22Rv1 (cell line): ENCODE measurements around the gene PGGT1B.

ENCODE experiments used
- H3K27ac ChIP-seq: fragments of 450-650 bp; 2 replicates; pipeline ENCODE4 v1.5.1; 2017
- ZFX ChIP-seq: fragments of 450-650 bp; IDR thresholded peaks from 2 replicates; pipeline ENCODE4 v1.6.1; 2017; ENCODE audit warnings: antibody characterized with exemption, borderline replicate concordance
- TF ChIP-seq, protein P1 (sequence below): fragments of 450-650 bp; IDR thresholded peaks from 2 replicates; pipeline ENCODE4 v1.5.1; 2017; ENCODE audit warnings: mild to moderate bottlenecking

PGGT1B gene

DNA sequence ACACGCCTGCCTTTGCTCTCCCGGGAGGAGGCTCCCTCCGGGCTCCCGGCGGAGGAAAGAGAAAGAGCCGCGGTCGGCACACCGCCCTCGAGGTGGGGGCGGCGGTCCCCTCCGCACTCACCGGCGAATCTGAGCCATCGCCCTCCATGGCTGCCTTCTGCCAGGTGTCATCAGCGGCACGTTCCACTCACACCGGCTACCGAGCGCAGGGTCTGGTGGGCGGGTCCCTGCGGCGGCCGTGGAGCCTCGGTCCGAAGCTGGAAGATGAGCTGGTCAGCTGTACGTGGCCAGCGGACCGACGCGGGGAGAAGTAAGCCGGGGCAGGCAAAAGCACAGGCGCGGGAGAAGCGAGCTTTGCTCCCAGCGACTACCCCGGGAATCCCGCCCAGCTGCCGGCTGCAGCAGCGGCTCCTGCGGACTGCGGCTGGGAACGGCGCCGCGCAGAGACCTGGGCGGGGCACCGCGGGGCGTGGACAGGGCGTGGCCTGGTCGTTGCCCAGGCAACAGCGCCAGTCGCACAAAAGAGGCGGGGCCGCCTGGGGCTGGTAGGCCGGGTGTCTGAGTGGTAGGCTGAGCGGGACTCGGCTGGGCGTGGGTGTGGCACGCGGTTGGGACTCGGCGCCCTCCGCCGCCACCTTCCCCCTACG is 93.1 kb downstream of the PGGT1B start, which contains the start of gene TRIM36:
TSS of gene TRIM36 (minus strand) at position 422 of the 647 bp plus-strand sequence. CDS start at position 148, 274 bp downstream.
- no peak for TF ChIP-seq ZFX
- TF ChIP-seq, protein P1, sequence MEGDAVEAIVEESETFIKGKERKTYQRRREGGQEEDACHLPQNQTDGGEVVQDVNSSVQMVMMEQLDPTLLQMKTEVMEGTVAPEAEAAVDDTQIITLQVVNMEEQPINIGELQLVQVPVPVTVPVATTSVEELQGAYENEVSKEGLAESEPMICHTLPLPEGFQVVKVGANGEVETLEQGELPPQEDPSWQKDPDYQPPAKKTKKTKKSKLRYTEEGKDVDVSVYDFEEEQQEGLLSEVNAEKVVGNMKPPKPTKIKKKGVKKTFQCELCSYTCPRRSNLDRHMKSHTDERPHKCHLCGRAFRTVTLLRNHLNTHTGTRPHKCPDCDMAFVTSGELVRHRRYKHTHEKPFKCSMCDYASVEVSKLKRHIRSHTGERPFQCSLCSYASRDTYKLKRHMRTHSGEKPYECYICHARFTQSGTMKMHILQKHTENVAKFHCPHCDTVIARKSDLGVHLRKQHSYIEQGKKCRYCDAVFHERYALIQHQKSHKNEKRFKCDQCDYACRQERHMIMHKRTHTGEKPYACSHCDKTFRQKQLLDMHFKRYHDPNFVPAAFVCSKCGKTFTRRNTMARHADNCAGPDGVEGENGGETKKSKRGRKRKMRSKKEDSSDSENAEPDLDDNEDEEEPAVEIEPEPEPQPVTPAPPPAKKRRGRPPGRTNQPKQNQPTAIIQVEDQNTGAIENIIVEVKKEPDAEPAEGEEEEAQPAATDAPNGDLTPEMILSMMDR, result peak; percentile 30
- H3K27ac ChIP-seq, result peak within 1 kb of the TSS; percentile 99

DNA sequence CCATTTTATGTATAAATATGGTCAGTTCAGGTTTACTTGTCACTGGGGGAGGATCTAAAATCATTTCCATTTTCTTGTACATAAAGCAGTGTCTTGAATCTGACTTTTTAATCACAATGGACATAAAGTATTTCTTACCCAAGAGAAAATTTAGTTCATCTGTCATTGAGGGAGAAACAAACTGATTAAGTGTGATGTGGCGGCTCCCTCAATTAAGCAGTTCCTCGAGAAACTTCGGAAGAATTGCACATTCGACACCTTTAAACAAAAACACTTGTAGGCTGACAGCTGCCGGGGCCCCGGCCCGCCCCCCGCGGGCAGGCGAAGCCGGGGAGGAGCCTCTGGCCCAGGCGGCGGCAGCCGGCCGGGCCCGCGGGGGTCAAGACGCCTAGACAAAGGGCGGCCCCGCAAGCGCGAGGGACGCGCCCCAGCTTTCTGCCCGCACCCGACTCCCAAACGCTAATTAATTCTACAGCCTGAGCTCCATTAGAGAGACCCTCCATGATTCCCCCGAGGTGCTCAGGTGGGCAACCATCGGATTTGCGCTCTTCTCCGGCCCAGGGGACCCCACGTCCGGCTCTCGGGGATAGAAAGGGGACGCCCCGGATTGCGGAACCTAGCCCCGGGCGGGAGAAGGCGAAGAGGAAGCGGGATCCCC is 93.7 kb downstream of the PGGT1B start:
- TF ChIP-seq, protein P1, result no peak
- no peak for TF ChIP-seq ZFX
- H3K27ac ChIP-seq, result peak overlapping the region; percentile 99

DNA sequence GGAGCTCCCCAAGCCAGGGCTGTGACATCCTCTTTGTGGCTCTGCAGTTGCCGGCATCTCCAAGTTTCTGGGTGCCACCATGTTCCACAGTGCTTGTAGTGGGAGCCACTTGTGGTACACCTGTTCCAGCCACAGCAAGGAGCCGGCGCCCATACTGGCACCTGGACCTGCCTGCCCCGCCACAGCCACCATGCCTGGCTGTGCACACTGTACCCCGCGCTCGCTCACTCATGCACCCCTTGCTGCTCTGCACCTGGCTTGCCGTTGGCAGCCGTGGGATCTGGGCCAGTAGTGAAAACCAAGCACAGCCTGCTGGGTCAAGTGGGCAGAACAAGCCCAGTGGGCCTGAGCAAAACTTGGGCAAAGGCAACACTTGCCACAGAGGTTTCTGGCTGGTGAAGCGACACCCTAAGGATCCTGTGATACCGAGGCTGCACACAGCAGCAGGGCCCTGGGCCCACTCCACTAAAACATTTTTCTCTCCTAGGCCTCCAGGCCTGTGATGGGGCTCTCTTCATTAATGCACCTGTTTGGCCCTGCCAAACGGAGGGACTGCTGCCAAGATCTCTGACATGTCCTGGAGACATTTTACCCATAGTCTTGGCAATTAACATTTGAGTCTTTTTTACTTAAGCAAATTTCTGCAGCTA is 95.8 kb downstream of the PGGT1B start:
- peak overlapping the region; percentile 99 for H3K27ac ChIP-seq
- no peak for TF ChIP-seq ZFX
- TF ChIP-seq, protein P1, result no peak

DNA sequence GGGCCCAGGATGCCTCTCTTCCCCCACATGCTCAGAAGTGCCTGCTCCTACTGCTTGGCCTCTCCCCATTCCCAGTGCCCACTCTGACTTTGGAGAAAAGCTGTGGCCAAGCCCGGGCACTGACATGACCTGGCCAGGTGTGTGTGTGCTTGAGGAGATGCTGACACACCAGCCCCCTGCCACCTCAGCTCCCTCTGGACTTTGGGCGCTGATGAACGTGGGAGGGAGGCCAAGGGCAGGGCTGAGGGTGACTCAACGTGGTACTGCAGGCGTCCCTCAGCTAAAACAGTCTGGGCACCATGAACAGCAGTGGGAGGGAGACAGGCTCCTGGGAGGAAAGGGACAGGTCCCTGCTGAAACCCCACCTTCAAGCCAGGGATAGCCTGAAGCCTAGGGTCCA is 96.9 kb downstream of the PGGT1B start:
- no peak overlapping the region for H3K27ac ChIP-seq
- TF ChIP-seq, protein P1, result no peak
- no peak for TF ChIP-seq ZFX

DNA sequence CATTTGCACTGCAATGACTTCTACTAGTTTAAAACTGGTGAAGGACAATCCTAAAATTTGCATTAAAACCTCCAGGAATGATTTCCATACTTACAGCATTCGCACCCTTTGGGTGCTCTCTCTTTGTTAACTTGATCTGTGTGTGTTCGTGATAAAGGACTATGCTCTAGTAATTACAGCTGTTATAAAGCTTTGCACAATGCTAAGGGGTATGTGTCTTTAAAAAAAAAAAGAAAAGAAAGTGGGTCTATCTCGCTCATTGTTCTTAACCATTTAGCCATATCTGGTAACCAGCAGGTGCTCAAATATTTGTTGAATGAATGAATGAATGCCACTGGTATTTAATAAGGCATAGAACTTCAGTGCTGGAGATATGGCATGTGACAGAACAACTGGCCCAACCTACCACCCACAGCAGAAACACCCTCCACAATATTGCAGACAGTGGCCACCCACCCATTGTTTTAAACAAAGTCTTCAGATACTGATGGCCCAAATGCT is 101.7 kb downstream of the PGGT1B start:
- H3K27ac ChIP-seq, result no peak overlapping the region
- no peak for TF ChIP-seq ZFX
- TF ChIP-seq, protein P1, result no peak
